Right atrium auricular region (tissue), 2 donors: ENCODE results near the gene CEACAM21. TPM values are rescaled to one million over a fixed set of nuclear protein-coding genes. Genes with fewer than 3 reads are reported as not detected.

ENCODE experiments used
- DNase-seq: peaks from one replicate; pipeline ENCODE4 v3.0.0-alpha.2; 2019; ENCODE audit warnings: low spot score
- H3K27ac ChIP-seq, 2 donors: fragments of 200-600 bp; sonication (generic); 1 replicate in 1 of 2; 2 replicates in 1 of 2; pipeline ENCODE4 v1.5.1; 2016 to 2019
- H3K27me3 ChIP-seq, 2 donors: fragments of 200-600 bp; sonication (generic); one replicate each; pipeline versions ENCODE4 v1.5.1 to v1.6.0; 2017 to 2019
- H3K36me3 ChIP-seq: fragments of 200-600 bp; sonication (generic); one replicate; pipeline ENCODE4 v1.5.1; 2016
- H3K4me1 ChIP-seq, 2 donors: fragments of 200-600 bp; sonication (generic); one replicate each; pipeline versions ENCODE4 v1.5.1 to v1.6.0; 2017 to 2019
- H3K4me3 ChIP-seq, 2 donors: fragments of 200-600 bp; sonication (generic); 1 replicate in 1 of 2; 2 replicates in 1 of 2; pipeline ENCODE4 v1.5.1; 2017 to 2019; ENCODE audit warnings: mild to moderate bottlenecking in 1 of 2, moderate library complexity in 1 of 2
- H3K9me3 ChIP-seq, 2 donors: fragments of 200-600 bp; sonication (generic); one replicate each; pipeline ENCODE4 v1.5.1; 2019
- total RNA-seq, 2 donors: library from RNA; depleted of rRNA; stranded (reverse); fragments of >200 nt; gene quantifications; one replicate each; pipeline ENCODE4 v1.1.0, GENCODE V29; 2016
- TF ChIP-seq, protein P1 (sequence below), 2 donors: fragments of 200-600 bp; sonication (generic); IDR thresholded peaks; one replicate each; pipeline ENCODE4 v1.5.1; 2019; ENCODE audit warnings: antibody characterized with exemption in 2 of 2

CEACAM21 gene
- total RNA-seq, 2 donors from 2014 or later = 1.3 TPM; not detected in 1

DNA sequence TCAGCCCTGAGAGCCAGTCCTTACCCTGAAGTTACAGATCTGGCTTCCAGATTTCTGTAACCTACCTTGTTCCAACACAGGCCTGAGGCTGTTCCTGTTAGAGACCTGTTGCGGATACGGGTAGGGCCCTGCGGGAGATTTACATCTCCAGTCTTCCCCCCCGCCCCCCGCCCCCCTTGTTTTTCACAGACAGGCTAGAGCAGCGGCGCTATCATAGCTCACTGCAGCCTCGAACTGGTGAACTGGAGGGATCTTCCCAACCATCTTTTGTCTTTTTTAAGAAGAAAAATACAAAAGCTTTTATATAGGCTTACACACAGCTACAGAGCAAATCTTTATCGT is 10.6 kb upstream of the CEACAM21 start:
- no peak overlapping the region for H3K27ac ChIP-seq
- H3K9me3 ChIP-seq = peaks cover 0 to 8% of the 10 kb centered on the region in 2 donors
- H3K36me3 ChIP-seq = no peaks in the 10 kb centered on the region
- DNase-seq = no peak
- peaks cover 0 to 18% of the 10 kb centered on the region in 2 donors for H3K27me3 ChIP-seq
- no peak overlapping the region for H3K4me3 ChIP-seq
- peaks cover 0 to 19% of the 10 kb centered on the region in 2 donors for H3K4me1 ChIP-seq
- TF ChIP-seq, protein P1, sequence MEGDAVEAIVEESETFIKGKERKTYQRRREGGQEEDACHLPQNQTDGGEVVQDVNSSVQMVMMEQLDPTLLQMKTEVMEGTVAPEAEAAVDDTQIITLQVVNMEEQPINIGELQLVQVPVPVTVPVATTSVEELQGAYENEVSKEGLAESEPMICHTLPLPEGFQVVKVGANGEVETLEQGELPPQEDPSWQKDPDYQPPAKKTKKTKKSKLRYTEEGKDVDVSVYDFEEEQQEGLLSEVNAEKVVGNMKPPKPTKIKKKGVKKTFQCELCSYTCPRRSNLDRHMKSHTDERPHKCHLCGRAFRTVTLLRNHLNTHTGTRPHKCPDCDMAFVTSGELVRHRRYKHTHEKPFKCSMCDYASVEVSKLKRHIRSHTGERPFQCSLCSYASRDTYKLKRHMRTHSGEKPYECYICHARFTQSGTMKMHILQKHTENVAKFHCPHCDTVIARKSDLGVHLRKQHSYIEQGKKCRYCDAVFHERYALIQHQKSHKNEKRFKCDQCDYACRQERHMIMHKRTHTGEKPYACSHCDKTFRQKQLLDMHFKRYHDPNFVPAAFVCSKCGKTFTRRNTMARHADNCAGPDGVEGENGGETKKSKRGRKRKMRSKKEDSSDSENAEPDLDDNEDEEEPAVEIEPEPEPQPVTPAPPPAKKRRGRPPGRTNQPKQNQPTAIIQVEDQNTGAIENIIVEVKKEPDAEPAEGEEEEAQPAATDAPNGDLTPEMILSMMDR (IDR thresholded peaks at IDR 0.05) = no peak

DNA sequence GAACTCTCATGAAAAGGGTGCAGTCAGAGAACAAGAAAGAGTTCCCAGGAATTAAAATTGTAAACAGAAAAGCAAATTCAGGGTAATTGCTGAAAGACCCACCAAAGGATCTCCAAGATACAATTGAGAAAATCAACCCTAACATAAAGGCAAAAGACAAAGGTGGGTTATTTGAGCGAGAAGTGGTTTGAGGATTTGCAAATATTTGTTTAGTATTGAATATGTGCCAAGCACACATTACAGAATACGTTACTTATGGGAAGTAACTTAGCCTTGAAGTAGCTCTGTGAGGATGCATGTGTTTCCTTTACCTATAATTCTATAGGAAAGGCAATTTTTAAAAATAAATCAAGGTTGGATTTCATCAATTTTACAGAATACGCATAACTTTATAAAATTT is 10.0 kb upstream of the CEACAM21 start:
- DNase-seq = no peak
- Histone ChIP-seq H3K4me3 (no peak overlapping the region), H3K4me1 (peaks cover 0 to 19% of the 10 kb centered on the region in 2 donors), H3K27ac (no peak overlapping the region), H3K9me3 (peaks cover 0 to 8% of the 10 kb centered on the region in 2 donors), H3K27me3 (peaks cover 0 to 18% of the 10 kb centered on the region in 2 donors), H3K36me3 (no peaks in the 10 kb centered on the region)
- TF ChIP-seq, protein P1 (IDR thresholded peaks at IDR 0.05) = no peak

GRCh38 chr19:41569481-41570150 is 6.3 kb upstream of the CEACAM21 start:
- peak; percentile 40 for DNase-seq
- Histone ChIP-seq H3K36me3 (no peaks in the 10 kb centered on the region), H3K9me3 (peaks cover 0 to 8% of the 10 kb centered on the region in 2 donors), H3K4me3 (no peak overlapping the region), H3K4me1 (peaks cover 0 to 5% of the 10 kb centered on the region in 2 donors), H3K27ac (no peak overlapping the region), H3K27me3 (peaks cover 0 to 7% of the 10 kb centered on the region in 2 donors)
- TF ChIP-seq, protein P1 (IDR thresholded peaks at IDR 0.05) = no peak

GRCh38 chr19:41570179-41570578 is 5.8 kb upstream of the CEACAM21 start:
- Histone ChIP-seq H3K9me3 (peaks cover 0 to 8% of the 10 kb centered on the region in 2 donors), H3K4me3 (no peak overlapping the region), H3K27me3 (peaks cover 0 to 1% of the 10 kb centered on the region in 2 donors), H3K4me1 (no peaks in the 10 kb centered on the region), H3K27ac (no peak overlapping the region), H3K36me3 (no peaks in the 10 kb centered on the region)
- DNase-seq = no peak
- TF ChIP-seq, protein P1 (IDR thresholded peaks at IDR 0.05) = no peak

- DNase-seq = peak; percentile 73
- no peaks in the 10 kb centered on the region for H3K4me1 ChIP-seq
- H3K27ac ChIP-seq = no peak overlapping the region
- no peaks in the 10 kb centered on the region for H3K36me3 ChIP-seq
- H3K4me3 ChIP-seq = no peak overlapping the region
- H3K9me3 ChIP-seq = peaks cover 0 to 8% of the 10 kb centered on the region in 2 donors
- TF ChIP-seq, protein P1 (IDR thresholded peaks at IDR 0.05) = peak; percentile 60 to 92
- no peaks in the 10 kb centered on the region for H3K27me3 ChIP-seq
Observed at GRCh38 chr19:41570639-41571112, 5.3 kb upstream of the CEACAM21 start.
